Neural cell (in vitro differentiated cells): ENCODE data around the gene NUP210L. TPM values are rescaled to one million over a fixed set of nuclear protein-coding genes. Genes with fewer than 3 reads are reported as not detected.

Experiments used
- H2AFZ ChIP-seq: fragments of 200-600, 300-800 bp; sonication (generic), shearing (Covaris generic); 2 replicates; pipeline ENCODE4 v1.6.0; 2014; ENCODE audit warnings: low read depth, mild to moderate bottlenecking, antibody characterized with exemption, low read length, moderate library complexity
- H3F3A ChIP-seq: fragments of 200-600 bp; shearing (Covaris generic); 2 replicates; pipeline ENCODE4 v1.6.1; 2016; ENCODE audit warnings: mild to moderate bottlenecking, moderate library complexity, mixed read lengths, antibody characterized with exemption, low read length; ENCODE audit not compliant: insufficient read depth, poor library complexity, severe bottlenecking
- H3K27ac ChIP-seq: fragments of 200-600, 300-800 bp; sonication (generic), shearing (Covaris generic); 2 replicates; pipeline ENCODE4 v1.5.1; 2014; ENCODE audit warnings: mild to moderate bottlenecking, low read length, moderate library complexity
- H3K27me3 ChIP-seq: fragments of 300-800, 200-600 bp; sonication (generic), shearing (Covaris generic); 2 replicates; pipeline ENCODE4 v1.6.0; 2014; ENCODE audit warnings: mild to moderate bottlenecking, low read depth, low read length, moderate library complexity; ENCODE audit not compliant: insufficient read depth
- H3K36me3 ChIP-seq: fragments of 300-800, 200-600 bp; sonication (generic), shearing (Covaris generic); 2 replicates; pipeline ENCODE4 v1.5.1; 2014; ENCODE audit warnings: mild to moderate bottlenecking, antibody characterized with exemption, low read length, moderate library complexity; ENCODE audit not compliant: insufficient read depth
- H3K4me2 ChIP-seq: fragments of 300-800, 200-600 bp; sonication (generic), shearing (Covaris generic); 2 replicates; pipeline ENCODE4 v1.6.0; 2014; ENCODE audit warnings: mild to moderate bottlenecking, low read length
- H3K4me3 ChIP-seq: fragments of 300-800, 200-600 bp; sonication (generic), shearing (Covaris generic); 2 replicates; pipeline ENCODE4 v1.5.1; 2014; ENCODE audit warnings: mild to moderate bottlenecking, low read length, moderate library complexity
- H3K79me2 ChIP-seq: fragments of 200-600 bp; shearing (Covaris generic); replicated peaks from 2 replicates; pipeline ENCODE4 v1.6.0; 2014; ENCODE audit warnings: mild to moderate bottlenecking, low read length, moderate library complexity; ENCODE audit not compliant: insufficient read depth
- H3K9ac ChIP-seq: fragments of 300-800, 200-600 bp; sonication (generic), shearing (Covaris generic); 2 replicates; pipeline ENCODE4 v1.6.1; 2016; ENCODE audit warnings: mild to moderate bottlenecking, low read length, mixed read lengths
- H3K9me2 ChIP-seq: fragments of 200-600 bp; shearing (Covaris generic); 2 replicates; pipeline ENCODE4 v1.6.1; 2016; ENCODE audit warnings: mild to moderate bottlenecking, low read length, mixed read lengths; ENCODE audit not compliant: insufficient read depth
- H3K9me3 ChIP-seq: fragments of 200-600, 300-800 bp; sonication (generic), shearing (Covaris generic); 2 replicates; pipeline ENCODE4 v1.6.1; 2016; ENCODE audit warnings: mild to moderate bottlenecking, mixed run types, low read length, moderate library complexity, mixed read lengths
- H4K20me1 ChIP-seq: fragments of 200-600 bp; shearing (Covaris generic); 2 replicates; pipeline ENCODE4 v1.6.1; 2016; ENCODE audit warnings: mild to moderate bottlenecking, mixed run types; ENCODE audit not compliant: insufficient read depth
- EP300 ChIP-seq: fragments of 450-650 bp; conservative IDR thresholded peaks from 2 replicates; pipeline ENCODE4 v1.6.1; 2014; ENCODE audit warnings: antibody characterized with exemption, mild to moderate bottlenecking, moderate library complexity; ENCODE audit not compliant: poor library complexity, severe bottlenecking
- EZH2 ChIP-seq: fragments of 200-600, 300-800 bp; shearing (Covaris generic), sonication (generic); IDR thresholded peaks from 2 replicates; pipeline ENCODE4 v1.6.1; 2014; ENCODE audit warnings: antibody characterized with exemption, low read length, borderline replicate concordance, mild to moderate bottlenecking; ENCODE audit not compliant: insufficient read depth, poor library complexity, severe bottlenecking
- MXI1 ChIP-seq: fragments of 450-650 bp; conservative IDR thresholded peaks from 2 replicates; pipeline ENCODE4 v1.6.1; 2014; ENCODE audit warnings: antibody characterized with exemption, mild to moderate bottlenecking; ENCODE audit not compliant: poor library complexity, severe bottlenecking
- POLR2AphosphoS5 ChIP-seq: IDR thresholded peaks from 2 replicates; pipeline ENCODE4 v1.6.1; 2012
- RAD21 ChIP-seq: fragments of 450-650 bp; conservative IDR thresholded peaks from 2 replicates; pipeline ENCODE4 v1.6.1; 2014; ENCODE audit warnings: antibody characterized with exemption, mild to moderate bottlenecking, moderate library complexity
- SMC3 ChIP-seq: fragments of 450-650 bp; conservative IDR thresholded peaks from 2 replicates; pipeline ENCODE4 v1.6.1; 2014; ENCODE audit warnings: antibody characterized with exemption, mild to moderate bottlenecking, moderate library complexity; ENCODE audit not compliant: poor library complexity
- TAF1 ChIP-seq: IDR thresholded peaks from 2 replicates; pipeline ENCODE4 v1.6.1; 2012; ENCODE audit warnings: low read depth
- polyA plus RNA-seq: library from polyadenylated mRNA; depleted of rRNA; stranded (reverse); fragments of >200 nt; gene quantifications from 2 replicates; pipeline ENCODE4 v1.2.3, GENCODE V29; 2014
- TF ChIP-seq, protein P1 (sequence below): IDR thresholded peaks from 2 replicates; pipeline ENCODE4 v1.6.1; 2012; ENCODE audit warnings: borderline replicate concordance
- TF ChIP-seq, protein P2 (sequence below): fragments of 450-650 bp; IDR thresholded peaks from 2 replicates; pipeline ENCODE4 v1.5.1; 2014; ENCODE audit warnings: antibody characterized with exemption, mild to moderate bottlenecking, moderate library complexity; ENCODE audit not compliant: poor library complexity, severe bottlenecking

Gene NUP210L
- polyA plus RNA-seq, 1 donor from 2014 or later, result 0.09 TPM

- H3K9me3 ChIP-seq, result no peaks in the 10 kb centered on the region
- no peaks in the 10 kb centered on the region for H3K27me3 ChIP-seq
- H3K27ac ChIP-seq, result no peak overlapping the region
- H3K4me2 ChIP-seq, result no peak overlapping the region
- no peaks in the 10 kb centered on the region for H3K9me2 ChIP-seq
- no peaks in the 10 kb centered on the region for H3K79me2 ChIP-seq
- TF ChIP-seq POLR2AphosphoS5 (no peak), SMC3 (no peak), TAF1 (no peak), MXI1 (no peak)
- TF ChIP-seq, protein P1, sequence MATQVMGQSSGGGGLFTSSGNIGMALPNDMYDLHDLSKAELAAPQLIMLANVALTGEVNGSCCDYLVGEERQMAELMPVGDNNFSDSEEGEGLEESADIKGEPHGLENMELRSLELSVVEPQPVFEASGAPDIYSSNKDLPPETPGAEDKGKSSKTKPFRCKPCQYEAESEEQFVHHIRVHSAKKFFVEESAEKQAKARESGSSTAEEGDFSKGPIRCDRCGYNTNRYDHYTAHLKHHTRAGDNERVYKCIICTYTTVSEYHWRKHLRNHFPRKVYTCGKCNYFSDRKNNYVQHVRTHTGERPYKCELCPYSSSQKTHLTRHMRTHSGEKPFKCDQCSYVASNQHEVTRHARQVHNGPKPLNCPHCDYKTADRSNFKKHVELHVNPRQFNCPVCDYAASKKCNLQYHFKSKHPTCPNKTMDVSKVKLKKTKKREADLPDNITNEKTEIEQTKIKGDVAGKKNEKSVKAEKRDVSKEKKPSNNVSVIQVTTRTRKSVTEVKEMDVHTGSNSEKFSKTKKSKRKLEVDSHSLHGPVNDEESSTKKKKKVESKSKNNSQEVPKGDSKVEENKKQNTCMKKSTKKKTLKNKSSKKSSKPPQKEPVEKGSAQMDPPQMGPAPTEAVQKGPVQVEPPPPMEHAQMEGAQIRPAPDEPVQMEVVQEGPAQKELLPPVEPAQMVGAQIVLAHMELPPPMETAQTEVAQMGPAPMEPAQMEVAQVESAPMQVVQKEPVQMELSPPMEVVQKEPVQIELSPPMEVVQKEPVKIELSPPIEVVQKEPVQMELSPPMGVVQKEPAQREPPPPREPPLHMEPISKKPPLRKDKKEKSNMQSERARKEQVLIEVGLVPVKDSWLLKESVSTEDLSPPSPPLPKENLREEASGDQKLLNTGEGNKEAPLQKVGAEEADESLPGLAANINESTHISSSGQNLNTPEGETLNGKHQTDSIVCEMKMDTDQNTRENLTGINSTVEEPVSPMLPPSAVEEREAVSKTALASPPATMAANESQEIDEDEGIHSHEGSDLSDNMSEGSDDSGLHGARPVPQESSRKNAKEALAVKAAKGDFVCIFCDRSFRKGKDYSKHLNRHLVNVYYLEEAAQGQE, result no peak
- TF ChIP-seq, protein P2, sequence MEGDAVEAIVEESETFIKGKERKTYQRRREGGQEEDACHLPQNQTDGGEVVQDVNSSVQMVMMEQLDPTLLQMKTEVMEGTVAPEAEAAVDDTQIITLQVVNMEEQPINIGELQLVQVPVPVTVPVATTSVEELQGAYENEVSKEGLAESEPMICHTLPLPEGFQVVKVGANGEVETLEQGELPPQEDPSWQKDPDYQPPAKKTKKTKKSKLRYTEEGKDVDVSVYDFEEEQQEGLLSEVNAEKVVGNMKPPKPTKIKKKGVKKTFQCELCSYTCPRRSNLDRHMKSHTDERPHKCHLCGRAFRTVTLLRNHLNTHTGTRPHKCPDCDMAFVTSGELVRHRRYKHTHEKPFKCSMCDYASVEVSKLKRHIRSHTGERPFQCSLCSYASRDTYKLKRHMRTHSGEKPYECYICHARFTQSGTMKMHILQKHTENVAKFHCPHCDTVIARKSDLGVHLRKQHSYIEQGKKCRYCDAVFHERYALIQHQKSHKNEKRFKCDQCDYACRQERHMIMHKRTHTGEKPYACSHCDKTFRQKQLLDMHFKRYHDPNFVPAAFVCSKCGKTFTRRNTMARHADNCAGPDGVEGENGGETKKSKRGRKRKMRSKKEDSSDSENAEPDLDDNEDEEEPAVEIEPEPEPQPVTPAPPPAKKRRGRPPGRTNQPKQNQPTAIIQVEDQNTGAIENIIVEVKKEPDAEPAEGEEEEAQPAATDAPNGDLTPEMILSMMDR, result no peak
- no peaks in the 10 kb centered on the region for H3F3A ChIP-seq
- no peaks in the 10 kb centered on the region for H4K20me1 ChIP-seq
- H3K9ac ChIP-seq, result no peak overlapping the region
- no peak overlapping the region for H3K4me3 ChIP-seq
- H2AFZ ChIP-seq, result no peak overlapping the region
- H3K36me3 ChIP-seq, result no peaks in the 10 kb centered on the region
Measured at GRCh38 chr1:154141240-154141639, 13.6 kb downstream of the NUP210L start.

GRCh38 chr1:154137888-154138287 is 17.0 kb downstream of the NUP210L start:
- Histone ChIP-seq H3K9me3 (no peaks in the 10 kb centered on the region), H3K4me2 (no peak overlapping the region), H2AFZ (no peak overlapping the region), H3K9me2 (no peaks in the 10 kb centered on the region), H3K9ac (no peak overlapping the region), H3K36me3 (no peaks in the 10 kb centered on the region), H3F3A (no peaks in the 10 kb centered on the region), H3K4me3 (no peak overlapping the region), H3K27me3 (no peaks in the 10 kb centered on the region), H3K27ac (no peak overlapping the region), H3K79me2 (no peaks in the 10 kb centered on the region), H4K20me1 (no peaks in the 10 kb centered on the region)
- TF ChIP-seq SMC3, result no peak
- TF ChIP-seq POLR2AphosphoS5, result no peak
- no peak for TF ChIP-seq EP300
- no peak for TF ChIP-seq EZH2
- TF ChIP-seq, protein P2, result no peak
- TF ChIP-seq TAF1, result no peak
- TF ChIP-seq RAD21, result no peak
